Endodermal cell (in vitro differentiated cells): Measurements from ENCODE around the gene DSG1. TPM values are rescaled to one million over a fixed set of nuclear protein-coding genes. Genes with fewer than 3 reads are reported as not detected.

ENCODE experiments used
- DNase-seq: peaks from one replicate; pipeline ENCODE4 v3.0.0-alpha.2; 2017
- H3K27ac ChIP-seq: 2 replicates; pipeline ENCODE4 v1.5.1; 2013; ENCODE audit warnings: mild to moderate bottlenecking, low read depth, low read length, moderate library complexity
- H3K27me3 ChIP-seq: 2 replicates; pipeline ENCODE4 v1.6.1; 2013; ENCODE audit warnings: mild to moderate bottlenecking, low read length, moderate library complexity; ENCODE audit not compliant: insufficient read depth, control insufficient read depth, poor library complexity, severe bottlenecking
- H3K36me3 ChIP-seq: 2 replicates; pipeline ENCODE4 v1.7.0; 2013; ENCODE audit warnings: mild to moderate bottlenecking, low read length, moderate library complexity; ENCODE audit not compliant: control insufficient read depth, insufficient read depth
- H3K4me1 ChIP-seq: one replicate; pipeline ENCODE4 v1.7.0; 2013; ENCODE audit warnings: low read length; ENCODE audit not compliant: control insufficient read depth, insufficient read depth
- H3K4me3 ChIP-seq: 2 replicates; pipeline ENCODE4 v1.5.1; 2013; ENCODE audit warnings: mild to moderate bottlenecking, low read length, moderate library complexity
- H3K9ac ChIP-seq: 2 replicates; pipeline ENCODE4 v1.6.1; 2013; ENCODE audit warnings: mild to moderate bottlenecking, low read length, moderate library complexity; ENCODE audit not compliant: poor library complexity, severe bottlenecking; ENCODE audit errors: extremely low read depth
- H3K9me3 ChIP-seq: 2 replicates; pipeline ENCODE4 v1.6.1; 2013; ENCODE audit warnings: mild to moderate bottlenecking, low read length, moderate library complexity; ENCODE audit not compliant: control insufficient read depth
- H3K27ac Mint-ChIP-seq: 2 replicates; pipeline ENCODE4 v1.8.0; 2020; ENCODE audit warnings: mixed read lengths
- H3K27me3 Mint-ChIP-seq: 2 replicates; pipeline ENCODE4 v1.8.0; 2021; ENCODE audit warnings: mild to moderate bottlenecking, mixed read lengths; ENCODE audit not compliant: insufficient read depth
- H3K36me3 Mint-ChIP-seq: 2 replicates; pipeline ENCODE4 v1.8.0; 2020; ENCODE audit warnings: low read depth, mixed read lengths
- H3K4me1 Mint-ChIP-seq: 2 replicates; pipeline ENCODE4 v1.8.0; 2020; ENCODE audit warnings: mixed read lengths
- H3K4me3 Mint-ChIP-seq: 2 replicates; pipeline ENCODE4 v1.8.0; 2020; ENCODE audit warnings: mild to moderate bottlenecking, moderate library complexity, mixed read lengths
- H3K9me3 Mint-ChIP-seq: 2 replicates; pipeline ENCODE4 v1.8.0; 2020; ENCODE audit warnings: mild to moderate bottlenecking, mixed read lengths
- WGBS, 2 experiments: methylation state at CpG; one replicate each; pipeline versions ENCODE4 v1.1.5 to v1.1.7; 2013; ENCODE audit warnings: missing lambda C conversion rate in 2 of 2, mixed read lengths in 1 of 2; ENCODE audit not compliant: insufficient coverage in 1 of 2, insufficient read length in 1 of 2; 5-methylcytosine and 5-hydroxymethylcytosine counted together
- total RNA-seq, 2 donors: library from RNA; stranded (reverse); fragmentation: NEBNext Ultra II Directional in 1 of 2; extraction: Animal tissue kit (Norgen Biotek cat#: 25700) in 1 of 2; gene quantifications; 2 replicates in 1 of 2; 3 replicates in 1 of 2; pipeline ENCODE4 v1.2.1, GENCODE V29; 2021
- TF ChIP-seq, protein P1 (sequence below): fragments of 200-600 bp; sonication (generic); conservative IDR thresholded peaks from 2 replicates; pipeline ENCODE4 v1.5.0; 2021; ENCODE audit warnings: antibody characterized with exemption, mild to moderate bottlenecking

Gene DSG1
- total RNA-seq, 2 donors from 2014 or later: not detected

DNA sequence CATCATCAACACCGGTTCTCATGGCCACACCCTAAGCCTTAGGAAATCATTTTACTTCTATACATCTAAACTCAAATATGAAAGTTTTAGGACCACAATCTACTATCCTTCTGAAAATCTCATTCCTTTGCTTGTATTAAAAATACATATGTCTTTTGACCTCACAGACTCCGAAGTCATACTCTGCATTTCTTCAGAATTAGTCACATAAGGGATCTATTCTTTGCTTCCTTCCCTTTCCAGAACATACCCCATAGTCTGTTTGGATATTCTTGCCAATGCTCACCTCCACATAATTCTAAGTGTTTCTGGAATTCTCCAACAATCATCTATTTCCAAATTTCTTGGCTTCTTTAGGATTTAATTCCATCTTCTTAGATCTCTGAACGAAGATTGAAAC, 14.2 kb upstream of the DSG1 start:
- Mint-ChIP-seq H3K36me3 (no peaks in the 10 kb centered on the region), H3K27ac (no peak overlapping the region), H3K4me3 (no peak overlapping the region), H3K9me3 (no peaks in the 10 kb centered on the region), H3K27me3 (no peaks in the 10 kb centered on the region), H3K4me1 (peaks cover 18% of the 10 kb centered on the region)
- DNase-seq: no peak
- no peak overlapping the region for H3K4me3 ChIP-seq
- no peak overlapping the region for H3K27ac ChIP-seq
- H3K9me3 ChIP-seq: no peaks in the 10 kb centered on the region
- H3K36me3 ChIP-seq: no peaks in the 10 kb centered on the region
- H3K4me1 ChIP-seq: no peaks in the 10 kb centered on the region
- no peak overlapping the region for H3K9ac ChIP-seq
- WGBS, 2 experiments: 88 to 100% methylated on average over 1 to 3 of the region's 3 CpGs
- H3K27me3 ChIP-seq: no peaks in the 10 kb centered on the region
- TF ChIP-seq, protein P1, sequence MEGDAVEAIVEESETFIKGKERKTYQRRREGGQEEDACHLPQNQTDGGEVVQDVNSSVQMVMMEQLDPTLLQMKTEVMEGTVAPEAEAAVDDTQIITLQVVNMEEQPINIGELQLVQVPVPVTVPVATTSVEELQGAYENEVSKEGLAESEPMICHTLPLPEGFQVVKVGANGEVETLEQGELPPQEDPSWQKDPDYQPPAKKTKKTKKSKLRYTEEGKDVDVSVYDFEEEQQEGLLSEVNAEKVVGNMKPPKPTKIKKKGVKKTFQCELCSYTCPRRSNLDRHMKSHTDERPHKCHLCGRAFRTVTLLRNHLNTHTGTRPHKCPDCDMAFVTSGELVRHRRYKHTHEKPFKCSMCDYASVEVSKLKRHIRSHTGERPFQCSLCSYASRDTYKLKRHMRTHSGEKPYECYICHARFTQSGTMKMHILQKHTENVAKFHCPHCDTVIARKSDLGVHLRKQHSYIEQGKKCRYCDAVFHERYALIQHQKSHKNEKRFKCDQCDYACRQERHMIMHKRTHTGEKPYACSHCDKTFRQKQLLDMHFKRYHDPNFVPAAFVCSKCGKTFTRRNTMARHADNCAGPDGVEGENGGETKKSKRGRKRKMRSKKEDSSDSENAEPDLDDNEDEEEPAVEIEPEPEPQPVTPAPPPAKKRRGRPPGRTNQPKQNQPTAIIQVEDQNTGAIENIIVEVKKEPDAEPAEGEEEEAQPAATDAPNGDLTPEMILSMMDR: no peak

DNA sequence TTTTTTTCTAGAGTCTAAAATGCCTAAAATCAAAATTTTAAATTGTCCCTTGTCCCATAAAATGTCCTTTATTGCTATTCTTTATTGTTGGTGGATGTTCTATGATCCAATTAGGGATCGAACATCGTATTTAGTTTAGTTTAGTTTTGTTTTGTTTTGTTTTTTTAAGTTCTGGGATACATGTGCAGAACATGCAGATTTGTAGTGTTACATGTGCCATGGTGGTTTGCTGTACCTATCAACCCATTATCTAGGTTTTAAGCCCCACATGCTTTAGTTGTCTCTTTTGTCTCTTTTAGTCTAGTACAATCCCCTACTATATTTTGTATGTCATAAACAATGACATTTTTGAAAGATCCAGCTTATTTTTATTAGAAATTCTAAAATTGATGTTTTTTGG, 8.8 kb upstream of the DSG1 start:
- no peak overlapping the region for H3K4me3 Mint-ChIP-seq
- Histone ChIP-seq H3K36me3 (no peaks in the 10 kb centered on the region), H3K4me1 (no peaks in the 10 kb centered on the region), H3K9me3 (no peaks in the 10 kb centered on the region), H3K27me3 (no peaks in the 10 kb centered on the region), H3K4me3 (no peak overlapping the region), H3K9ac (no peak overlapping the region), H3K27ac (no peak overlapping the region)
- no peaks in the 10 kb centered on the region for H3K36me3 Mint-ChIP-seq
- 100% methylated on average over 2 of the region's 2 CpGs; no CpG with 5 or more reads in 1 of the 2 experiments for WGBS, 2 experiments
- no peak for DNase-seq
- no peak overlapping the region for H3K27ac Mint-ChIP-seq
- H3K4me1 Mint-ChIP-seq: no peaks in the 10 kb centered on the region
- TF ChIP-seq, protein P1: no peak
- no peaks in the 10 kb centered on the region for H3K9me3 Mint-ChIP-seq
- no peaks in the 10 kb centered on the region for H3K27me3 Mint-ChIP-seq

DNA sequence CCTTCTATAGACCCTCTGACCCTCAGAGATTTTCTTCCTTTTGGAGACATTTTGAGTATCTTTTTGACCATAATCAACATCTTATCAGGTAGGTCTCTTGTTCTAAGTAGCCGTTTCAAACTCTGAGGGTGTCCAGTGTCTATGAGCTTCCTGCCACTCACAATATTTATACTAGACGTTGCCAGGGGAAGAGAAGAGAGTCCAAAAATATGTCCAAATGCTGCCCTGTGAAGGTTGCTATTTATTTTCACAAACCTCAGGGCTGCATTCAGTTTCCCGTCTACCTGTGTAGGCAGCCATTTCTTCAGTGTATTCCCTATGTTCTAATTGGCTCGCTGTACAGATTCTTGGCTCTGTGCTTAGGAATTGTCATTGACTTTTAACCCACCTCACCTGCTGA, 986 bp upstream of the DSG1 start:
- no peaks in the 10 kb centered on the region for H3K27me3 Mint-ChIP-seq
- Histone ChIP-seq H3K9me3 (no peaks in the 10 kb centered on the region), H3K36me3 (no peaks in the 10 kb centered on the region), H3K27me3 (no peaks in the 10 kb centered on the region), H3K9ac (no peak overlapping the region), H3K4me1 (no peaks in the 10 kb centered on the region), H3K4me3 (no peak overlapping the region), H3K27ac (no peak overlapping the region)
- H3K4me1 Mint-ChIP-seq: peaks cover 13% of the 10 kb centered on the region
- no peak overlapping the region for H3K4me3 Mint-ChIP-seq
- no peaks in the 10 kb centered on the region for H3K9me3 Mint-ChIP-seq
- DNase-seq: no peak
- no peak overlapping the region for H3K27ac Mint-ChIP-seq
- TF ChIP-seq, protein P1: no peak
- WGBS, 2 experiments: 93% methylated on average over 3 to 4 of the region's 4 CpGs
- no peaks in the 10 kb centered on the region for H3K36me3 Mint-ChIP-seq
